ENCODE data around the gene SMYD3. TPM values are rescaled to one million over a fixed set of nuclear protein-coding genes. Genes with fewer than 3 reads are reported as not detected.

Gene SMYD3
- total and polyA plus RNA-seq, 9 of the 15 experiments (the other 6 are each of a cell fraction or from before 2014, with no cell fraction given), result 128 to 440 (median 197) TPM

- TF ChIP-seq ZNF778 (CRISPR knock-in tag; IDR thresholded peaks at IDR 0.05) (no peak), ZBTB2 (IDR thresholded peaks at IDR 0.05) (peak; percentile 67; the same call in 1 of the 2 replicates), PURB (CRISPR knock-in tag; IDR thresholded peaks at IDR 0.05; ENCODE audit: low read depth) (no peak), IRF2 (CRISPR knock-in tag; IDR thresholded peaks at IDR 0.05) (no peak), HDAC1 (IDR thresholded peaks at IDR 0.05) (peak in 1 of 2 experiments; percentile 90; a peak in 2 of 4 replicates), ZNF518B (CRISPR knock-in tag; IDR thresholded peaks at IDR 0.05) (0 out of 2 replicates have a peak, but pooled peaks have one; percentile 45), ELF4 (CRISPR knock-in tag; IDR thresholded peaks at IDR 0.05) (no peak), HDAC8 (tag; IDR thresholded peaks at IDR 0.05) (0 out of 2 replicates have a peak, but pooled peaks have one; percentile 32), HDAC2 (IDR thresholded peaks at IDR 0.05) (0 out of 2 replicates have a peak, but pooled peaks have one; percentile 48), ZNF707 (CRISPR knock-in tag; conservative IDR thresholded peaks at IDR 0.05) (no peak), TSC22D4 (tag; IDR thresholded peaks at IDR 0.05) (no peak), CTCF (IDR thresholded peaks at IDR 0.05 in 2 of 3, conservative IDR thresholded peaks at IDR 0.05 in 1 of 3; ENCODE audit: insufficient read depth in 2 of 3, low read depth in 1 of 3, low read length in 3 of 3) (no peak), NR4A1 (CRISPR knock-in tag; IDR thresholded peaks at IDR 0.05) (no peak), NR4A1 (tag; IDR thresholded peaks at IDR 0.05) (0 out of 2 replicates have a peak, but pooled peaks have one; percentile 14), KDM5B (IDR thresholded peaks at IDR 0.05; ENCODE audit: insufficient replicate concordance, low read depth, low read length) (no peak), ATF3 (IDR thresholded peaks at IDR 0.05) (peak; percentile 91), ATF3 (CRISPR knock-in tag; conservative IDR thresholded peaks at IDR 0.05) (peak; percentile 66; the same call in 1 of the 2 replicates), ATF6 (CRISPR knock-in tag; IDR thresholded peaks at IDR 0.05) (no peak), NRF1 (conservative IDR thresholded peaks at IDR 0.05 in 1 of 2, IDR thresholded peaks at IDR 0.05 in 1 of 2) (no peak)
Measured at GRCh38 chr1:246153796-246154212, 353.3 kb downstream of the SMYD3 start (continued).

Data from K562 (cell line).